ENCODE measurements around the gene LDLRAP1. TPM values are rescaled to one million over a fixed set of nuclear protein-coding genes. Genes with fewer than 3 reads are reported as not detected.
A peak's percentile ranks its signal among the peaks of the same experiment; 100 is the strongest.

LDLRAP1 gene
- total and polyA plus RNA-seq, 5 experiments from 2014 or later, result 361 to 877 (median 387) TPM

GRCh38 chr1:25559031-25559430 lies 15.6 kb downstream of the LDLRAP1 start:
- POLR2A ChIA-PET, result interaction anchor here (0.6 to 28.6 kb wide), 6 partner anchors 4 to 252 kb away, joined by 3 to 1000 read pairs (median 8); partner anchors contain the start of genes LDLRAP1 and MACO1
- no peaks in the 10 kb centered on the region for H3K27me3 Mint-ChIP-seq
- H3K9me3 Mint-ChIP-seq, result no peaks in the 10 kb centered on the region
- peaks cover 38 to 97% (median 87%) of the 10 kb centered on the region in 4 donors for H3K4me1 Mint-ChIP-seq
- ATAC-seq (no peak), DNase-seq (no peak)
- peak overlapping the region in 9 of 10 donors; percentile 11 to 99 (median 70) for H3K4me3 Mint-ChIP-seq
- H3K27ac Mint-ChIP-seq, result peak overlapping the region; percentile 93 to 100 (median 99)
- H3K36me3 Mint-ChIP-seq, result peaks cover 8 to 46% (median 26%) of the 10 kb centered on the region in 3 donors

- H3K27ac Mint-ChIP-seq, result peak overlapping the region; percentile 93 to 100 (median 99)
- no peaks in the 10 kb centered on the region for H3K9me3 Mint-ChIP-seq
- no peak for ATAC-seq
- H3K36me3 Mint-ChIP-seq, result peaks cover 13 to 50% (median 35%) of the 10 kb centered on the region in 3 donors
- peaks cover 31 to 95% (median 79%) of the 10 kb centered on the region in 4 donors for H3K4me1 Mint-ChIP-seq
- H3K4me3 Mint-ChIP-seq, result peak overlapping the region; percentile 33 to 99 (median 70)
- POLR2A ChIA-PET, result interaction anchor here (0.7 to 24.7 kb wide), 4 partner anchors 15 to 251 kb away, joined by 3 to 1000 read pairs (median 6); partner anchors contain the start of genes LDLRAP1 and MACO1
- no peaks in the 10 kb centered on the region for H3K27me3 Mint-ChIP-seq
- no peak for DNase-seq
Observed at GRCh38 chr1:25560001-25560400, 16.6 kb downstream of the LDLRAP1 start.

DNA sequence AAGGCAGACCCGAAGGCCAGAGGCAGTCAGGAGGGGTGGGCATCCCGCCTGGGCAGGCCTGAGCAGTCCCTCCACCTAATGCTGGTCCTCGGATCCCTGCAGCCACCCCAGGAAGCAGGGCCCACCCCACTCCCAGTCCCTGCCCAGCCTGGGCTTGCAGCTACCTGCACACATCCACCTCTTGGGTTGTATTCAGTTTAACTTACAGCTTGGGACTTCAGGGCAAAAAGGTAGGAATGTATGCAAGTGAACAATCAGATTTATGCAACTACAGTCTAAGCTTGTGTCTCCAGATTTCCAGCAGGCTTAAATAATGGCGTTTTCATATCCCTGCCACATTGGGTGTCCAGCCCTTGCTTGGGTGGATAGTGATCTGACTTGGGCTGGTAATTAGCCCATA lies 17.4 kb downstream of the LDLRAP1 start:
- POLR2A ChIA-PET, result interaction anchor here (1.2 to 24.7 kb wide), 7 partner anchors 11 to 259 kb away, joined by 3 to 1000 read pairs (median 8); partner anchors contain the start of genes LDLRAP1, MACO1 and MTFR1L
- H3K4me1 Mint-ChIP-seq, result peaks cover 31 to 93% (median 78%) of the 10 kb centered on the region in 4 donors
- DNase-seq (no peak), ATAC-seq (no peak)
- H3K4me3 Mint-ChIP-seq, result peak overlapping the region; percentile 96 to 100 (median 99)
- no peaks in the 10 kb centered on the region for H3K27me3 Mint-ChIP-seq
- peaks cover 18 to 57% (median 38%) of the 10 kb centered on the region in 3 donors for H3K36me3 Mint-ChIP-seq
- peak overlapping the region; percentile 93 to 100 (median 99) for H3K27ac Mint-ChIP-seq
- no peaks in the 10 kb centered on the region for H3K9me3 Mint-ChIP-seq

DNA sequence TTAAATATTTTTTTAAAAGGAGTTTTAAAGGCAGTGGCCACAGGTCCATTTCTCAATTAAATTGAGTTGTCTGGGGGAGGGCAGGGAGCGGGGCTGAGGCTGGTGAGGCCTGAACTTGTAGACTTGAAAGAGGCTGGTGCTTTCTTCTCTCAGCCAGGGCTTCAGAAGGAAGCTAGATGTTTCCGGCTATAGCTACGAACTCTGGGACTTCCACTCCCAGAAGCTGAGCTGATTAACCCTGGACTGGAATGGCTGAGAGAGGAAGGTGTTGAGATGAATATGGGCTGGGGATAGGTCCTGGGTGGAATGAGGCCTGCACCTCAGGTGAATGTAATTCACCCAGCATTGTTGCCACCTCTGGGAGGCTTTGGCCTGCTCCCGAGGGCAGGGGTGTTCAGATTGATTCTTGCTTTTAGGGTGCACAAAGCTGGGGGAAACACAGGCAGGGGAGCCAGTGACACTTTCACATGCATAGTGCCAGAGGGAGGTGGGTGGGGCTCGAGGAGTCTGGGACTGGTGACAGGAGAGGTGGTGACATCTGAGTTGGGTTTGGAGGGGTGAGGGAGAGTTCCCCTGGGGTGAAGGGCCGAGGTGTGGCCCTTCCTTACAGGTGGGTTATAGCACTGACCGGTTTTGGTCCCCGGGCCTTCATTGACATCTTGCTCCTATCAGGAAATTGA lies 18.2 kb downstream of the LDLRAP1 start:
- POLR2A ChIA-PET, result interaction anchor here (1.2 to 24.7 kb wide), 7 partner anchors 10 to 259 kb away, joined by 3 to 1000 read pairs (median 8); partner anchors contain the start of genes LDLRAP1 and MTFR1L
- ATAC-seq, result peak in 1 of 2 donors; percentile 13
- no peaks in the 10 kb centered on the region for H3K27me3 Mint-ChIP-seq

DNA sequence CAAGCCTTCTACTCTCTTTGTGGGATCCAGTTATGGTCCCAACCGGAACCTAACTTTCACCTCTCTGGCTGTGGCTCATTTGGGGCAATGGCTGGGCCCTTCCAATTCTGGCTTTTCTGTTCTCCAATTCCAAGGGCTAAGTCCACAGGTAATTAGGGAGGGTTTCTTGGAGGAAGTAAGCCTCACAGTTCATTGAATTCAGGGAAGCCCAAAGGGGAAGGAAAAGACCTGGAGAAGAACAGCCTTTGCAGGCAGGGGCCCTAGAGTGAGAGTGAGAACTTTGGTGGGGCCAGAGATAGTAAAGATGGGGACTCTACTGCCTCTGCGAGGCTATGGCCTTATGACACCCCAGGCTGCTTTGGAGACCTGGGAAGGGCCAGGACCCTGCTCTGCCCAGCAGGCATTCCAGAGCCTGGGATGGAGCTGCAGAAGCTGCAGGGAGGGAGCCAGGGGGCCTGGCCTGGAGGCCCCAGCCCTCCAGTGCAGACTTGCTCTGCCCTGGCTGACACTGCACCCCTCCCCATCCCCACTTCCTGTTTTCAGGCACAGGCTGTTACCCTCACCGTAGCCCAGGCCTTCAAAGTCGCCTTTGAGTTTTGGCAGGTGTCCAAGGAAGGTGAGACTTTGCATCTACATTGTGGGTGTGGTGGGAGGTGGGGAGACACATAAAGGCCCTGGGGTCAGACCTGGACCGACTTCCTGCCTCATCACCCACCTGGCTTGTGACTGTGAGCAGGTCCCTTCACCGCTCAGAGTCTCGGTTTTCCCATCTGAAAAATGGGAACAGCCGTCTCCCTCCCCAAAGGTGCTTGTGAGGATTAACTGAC lies 18.9 kb downstream of the LDLRAP1 start:
- H3K27ac Mint-ChIP-seq, result peak overlapping the region; percentile 93 to 100 (median 99)
- H3K4me3 Mint-ChIP-seq, result peak overlapping the region; percentile 96 to 100 (median 99)
- ATAC-seq (peak; percentile 75 to 83), DNase-seq (peak; percentile 61 to 99 (median 93))
- no peaks in the 10 kb centered on the region for H3K9me3 Mint-ChIP-seq
- H3K27me3 Mint-ChIP-seq, result no peaks in the 10 kb centered on the region
- POLR2A ChIA-PET, result interaction anchor here (1.0 to 24.7 kb wide), 9 partner anchors 10 to 258 kb away, joined by 3 to 1000 read pairs (median 8); partner anchors contain the start of genes LDLRAP1 and MTFR1L
- peaks cover 34 to 92% (median 78%) of the 10 kb centered on the region in 4 donors for H3K4me1 Mint-ChIP-seq
- H3K36me3 Mint-ChIP-seq, result peaks cover 18 to 70% (median 48%) of the 10 kb centered on the region in 3 donors

More for the DNA sequence above, 18.2 kb downstream of the LDLRAP1 start:
- Mint-ChIP-seq H3K4me3 (peak overlapping the region; percentile 96 to 100 (median 99)), H3K36me3 (peaks cover 18 to 65% (median 43%) of the 10 kb centered on the region in 3 donors), H3K4me1 (peaks cover 34 to 92% (median 78%) of the 10 kb centered on the region in 4 donors), H3K27ac (peak overlapping the region; percentile 93 to 100 (median 99)), H3K9me3 (no peaks in the 10 kb centered on the region)
- DNase-seq, result peak in 4 of 10 donors; percentile 37 to 43 (median 38)

DNA sequence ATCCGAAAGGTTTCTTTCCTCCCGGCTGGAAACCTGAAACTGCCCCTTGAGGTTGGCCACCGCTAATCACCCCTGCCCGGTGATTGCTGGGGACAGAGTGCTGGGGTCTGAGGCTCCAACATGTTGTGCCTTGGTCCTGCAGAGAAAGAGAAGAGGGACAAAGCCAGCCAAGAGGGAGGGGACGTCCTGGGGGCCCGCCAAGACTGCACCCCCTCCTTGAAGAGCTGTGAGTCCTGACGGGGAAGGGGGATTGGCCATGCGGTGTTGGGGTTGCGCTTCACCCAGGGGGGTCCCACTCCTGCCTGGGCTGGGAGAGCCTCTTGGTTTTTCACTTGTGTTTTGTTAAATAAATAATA lies 19.5 kb downstream of the LDLRAP1 start:
- POLR2A ChIA-PET, result interaction anchor here (0.6 to 24.7 kb wide), 10 partner anchors 9 to 325 kb away, joined by 3 to 1000 read pairs (median 6); partner anchors contain the start of genes LDLRAP1, MACO1 and MTFR1L

DNA sequence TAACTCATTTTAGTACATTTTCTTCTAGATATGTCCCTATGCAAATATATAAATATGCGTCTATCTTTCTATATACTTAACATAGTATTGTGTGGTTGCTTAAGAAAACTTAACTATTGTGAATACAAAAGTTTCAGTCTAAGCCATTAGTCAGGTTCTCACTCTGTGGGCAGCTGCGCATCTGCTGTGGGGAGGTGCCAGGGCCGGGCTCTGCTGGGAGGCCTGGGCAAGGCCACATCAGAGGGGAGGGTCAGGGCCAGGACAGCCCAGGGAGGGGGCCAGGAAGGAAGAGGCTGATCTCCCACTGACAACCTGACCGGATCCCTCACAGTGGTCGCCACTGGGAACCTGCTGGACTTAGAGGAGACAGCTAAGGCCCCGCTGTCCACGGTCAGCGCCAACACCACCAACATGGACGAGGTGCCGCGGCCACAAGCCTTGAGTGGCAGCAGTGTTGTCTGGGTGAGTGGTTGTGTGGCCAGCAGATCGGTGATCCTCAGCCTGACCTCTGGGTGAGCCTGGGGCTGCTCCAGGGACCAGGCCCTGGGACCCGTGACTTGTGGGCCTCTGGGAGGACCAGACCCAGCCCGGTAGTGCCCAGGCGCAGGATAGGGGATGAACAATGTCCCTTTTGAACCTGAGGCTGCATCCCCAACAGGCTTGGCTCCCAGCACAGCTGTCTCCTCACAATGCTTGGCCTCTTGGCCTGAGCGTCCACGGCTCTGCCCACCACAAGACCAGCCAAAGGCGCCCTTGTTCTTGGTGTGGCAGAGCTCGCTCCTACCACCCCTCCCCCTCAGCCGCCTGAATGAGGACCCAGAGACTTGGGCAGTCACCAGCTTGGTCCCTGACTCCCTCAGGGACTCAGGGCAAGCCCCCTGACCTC lies 20.2 kb downstream of the LDLRAP1 start:
- H3K4me3 Mint-ChIP-seq, result peak overlapping the region; percentile 96 to 100 (median 99)
- no peaks in the 10 kb centered on the region for H3K27me3 Mint-ChIP-seq
- H3K4me1 Mint-ChIP-seq, result peaks cover 40 to 91% (median 78%) of the 10 kb centered on the region in 4 donors
- POLR2A ChIA-PET, result interaction anchor here (0.5 to 24.7 kb wide), 12 partner anchors 8 to 1900 kb away, joined by 3 to 1000 read pairs (median 6); partner anchors contain the start of genes LDLRAP1, MACO1 and MTFR1L
- DNase-seq (peak in 1 of 10 donors; percentile 31), ATAC-seq (no peak)
- H3K27ac Mint-ChIP-seq, result peak overlapping the region; percentile 93 to 100 (median 99)
- H3K36me3 Mint-ChIP-seq, result peaks cover 18 to 70% (median 48%) of the 10 kb centered on the region in 3 donors
- H3K9me3 Mint-ChIP-seq, result no peaks in the 10 kb centered on the region

More for the DNA sequence above, 19.5 kb downstream of the LDLRAP1 start:
- DNase-seq (no peak), ATAC-seq (no peak)
- no peaks in the 10 kb centered on the region for H3K27me3 Mint-ChIP-seq
- H3K4me1 Mint-ChIP-seq, result peaks cover 35 to 91% (median 78%) of the 10 kb centered on the region in 4 donors
- H3K36me3 Mint-ChIP-seq, result peaks cover 18 to 70% (median 50%) of the 10 kb centered on the region in 3 donors
- no peaks in the 10 kb centered on the region for H3K9me3 Mint-ChIP-seq
- peak overlapping the region; percentile 93 to 100 (median 99) for H3K27ac Mint-ChIP-seq
- peak overlapping the region; percentile 96 to 100 (median 99) for H3K4me3 Mint-ChIP-seq

DNA sequence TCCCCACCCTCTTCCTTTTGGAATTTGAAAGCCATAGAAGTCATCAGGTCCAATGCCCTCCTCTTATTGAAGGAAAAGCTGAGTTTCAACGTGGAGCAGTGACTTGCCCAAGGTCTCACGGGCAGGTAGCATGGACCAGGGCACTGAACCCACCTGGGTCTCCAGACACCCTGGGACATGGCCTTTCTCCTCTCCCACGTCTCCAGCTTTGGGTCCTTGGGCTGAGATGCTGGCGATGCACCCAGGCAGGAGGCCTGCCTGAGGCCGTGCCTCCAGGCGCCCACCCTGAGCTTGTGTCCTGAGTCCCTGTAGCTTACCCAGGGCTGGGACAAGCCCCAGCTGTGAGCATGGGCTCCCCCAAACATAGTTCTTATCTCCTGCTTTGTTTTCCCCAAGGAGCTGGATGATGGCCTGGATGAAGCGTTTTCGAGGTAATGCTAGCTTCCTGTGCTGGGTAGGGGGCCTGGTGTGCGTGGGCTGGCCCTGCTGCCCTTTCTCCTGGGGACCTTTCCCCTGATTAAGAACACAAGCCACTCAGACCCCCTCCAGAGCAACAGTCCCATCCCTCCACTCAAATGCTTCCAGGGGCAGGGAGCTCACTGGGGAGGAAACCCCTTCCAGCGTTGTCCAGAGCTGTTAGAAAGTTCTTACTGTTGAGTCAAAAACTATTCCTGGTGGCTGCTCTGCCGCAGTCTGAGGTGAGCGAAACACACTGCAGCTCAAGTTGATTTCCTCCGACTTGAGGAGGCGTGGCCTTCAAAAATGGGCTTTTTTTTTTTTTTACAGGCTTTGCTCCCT lies 21.6 kb downstream of the LDLRAP1 start:
- POLR2A ChIA-PET, result interaction anchor here (0.6 to 24.7 kb wide), 17 partner anchors 8 to 332 kb away, joined by 3 to 1000 read pairs (median 4); partner anchors contain the start of genes LDLRAP1, MACO1, MTFR1L and RSRP1
- Mint-ChIP-seq H3K27me3 (no peaks in the 10 kb centered on the region), H3K27ac (peak overlapping the region; percentile 89 to 100 (median 99)), H3K4me3 (peak overlapping the region; percentile 96 to 100 (median 99)), H3K36me3 (peaks cover 18 to 60% (median 43%) of the 10 kb centered on the region in 3 donors), H3K9me3 (no peaks in the 10 kb centered on the region), H3K4me1 (peaks cover 38 to 91% (median 78%) of the 10 kb centered on the region in 4 donors)
- ATAC-seq (peak; percentile 13 to 29), DNase-seq (peak in 8 of 10 donors; percentile 38 to 81 (median 62))

DNA sequence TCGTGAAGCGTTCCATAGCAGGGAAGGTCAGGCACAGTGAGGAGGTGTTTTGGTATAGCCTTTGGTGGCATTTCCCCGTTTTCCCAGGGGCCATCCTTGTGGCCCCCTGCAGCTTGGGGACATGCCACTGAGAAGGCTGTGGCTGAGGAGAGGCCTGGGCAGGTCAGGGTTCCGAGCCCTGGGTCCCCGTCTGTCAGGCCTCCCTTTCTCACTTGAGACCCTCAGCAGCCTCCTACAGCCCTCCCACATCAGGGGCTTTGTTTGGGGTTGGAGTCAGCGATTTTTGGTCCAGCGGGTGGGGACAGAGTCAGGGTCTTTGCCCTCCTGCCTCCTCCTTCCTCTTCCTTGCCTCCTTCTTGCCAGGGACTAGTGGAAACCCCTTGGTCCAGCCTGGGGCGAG lies 22.2 kb downstream of the LDLRAP1 start:
- Mint-ChIP-seq H3K9me3 (no peaks in the 10 kb centered on the region), H3K4me3 (peak overlapping the region; percentile 96 to 100 (median 99)), H3K36me3 (peaks cover 18 to 60% (median 43%) of the 10 kb centered on the region in 3 donors), H3K4me1 (peaks cover 42 to 88% (median 76%) of the 10 kb centered on the region in 4 donors), H3K27me3 (no peaks in the 10 kb centered on the region), H3K27ac (peak overlapping the region; percentile 90 to 100 (median 99))
- ATAC-seq (no peak), DNase-seq (no peak)
- POLR2A ChIA-PET, result interaction anchor here (0.6 to 24.7 kb wide), 17 partner anchors 8 to 333 kb away, joined by 3 to 1000 read pairs (median 6); partner anchors contain the start of genes LDLRAP1, MACO1, MTFR1L and RSRP1

- Mint-ChIP-seq H3K27me3 (no peaks in the 10 kb centered on the region), H3K36me3 (peaks cover 18 to 60% (median 43%) of the 10 kb centered on the region in 3 donors), H3K4me1 (peaks cover 42 to 84% (median 75%) of the 10 kb centered on the region in 4 donors), H3K9me3 (no peaks in the 10 kb centered on the region), H3K27ac (peak overlapping the region; percentile 90 to 100 (median 98)), H3K4me3 (peak overlapping the region; percentile 96 to 100 (median 99))
- POLR2A ChIA-PET, result interaction anchor here (1.2 to 24.7 kb wide), 14 partner anchors 7 to 237 kb away, joined by 3 to 1000 read pairs (median 7); partner anchors contain the start of genes LDLRAP1 and MACO1
- ATAC-seq (no peak), DNase-seq (no peak)
Observed at GRCh38 chr1:25566176-25566729, 22.8 kb downstream of the LDLRAP1 start.
